ENCODE measurements around the gene LARP6.

DNA sequence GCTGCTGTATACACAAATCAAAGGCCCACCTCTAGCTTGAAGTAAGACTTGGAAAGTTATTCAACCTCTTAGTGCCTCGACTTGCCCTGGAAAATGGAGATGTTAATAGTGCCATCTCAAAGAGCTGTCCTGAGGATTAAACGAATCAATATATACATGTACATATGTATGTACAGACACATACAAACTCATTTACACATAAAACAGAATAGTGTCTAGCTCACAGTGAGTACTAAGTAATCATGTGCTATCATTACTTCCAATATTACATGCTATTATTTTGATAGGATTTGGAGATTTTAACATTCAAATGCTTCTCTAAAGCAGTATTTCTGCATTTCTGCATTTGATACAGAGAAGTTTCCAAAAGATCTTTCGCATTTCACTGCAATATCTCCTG lies 20.5 kb downstream of the LARP6 start:
- TF ChIP-seq CTCF (IDR thresholded peaks at IDR 0.05): no peak
- no peak for TF ChIP-seq ZFX (IDR thresholded peaks at IDR 0.05; ENCODE audit: borderline replicate concordance)

All from 22Rv1 (cell line).